Neural cell (in vitro differentiated cells): ENCODE data around the gene SPOCK1. TPM values are rescaled to one million over a fixed set of nuclear protein-coding genes. Genes with fewer than 3 reads are reported as not detected.

Source experiments
- H2AFZ ChIP-seq: fragments of 200-600, 300-800 bp; sonication (generic), shearing (Covaris generic); 2 replicates; pipeline ENCODE4 v1.6.0; 2014; ENCODE audit warnings: low read depth, mild to moderate bottlenecking, antibody characterized with exemption, low read length, moderate library complexity
- H3F3A ChIP-seq: fragments of 200-600 bp; shearing (Covaris generic); 2 replicates; pipeline ENCODE4 v1.6.1; 2016; ENCODE audit warnings: mild to moderate bottlenecking, moderate library complexity, mixed read lengths, antibody characterized with exemption, low read length; ENCODE audit not compliant: insufficient read depth, poor library complexity, severe bottlenecking
- H3K27ac ChIP-seq: fragments of 200-600, 300-800 bp; sonication (generic), shearing (Covaris generic); 2 replicates; pipeline ENCODE4 v1.5.1; 2014; ENCODE audit warnings: mild to moderate bottlenecking, low read length, moderate library complexity
- H3K27me3 ChIP-seq: fragments of 300-800, 200-600 bp; sonication (generic), shearing (Covaris generic); 2 replicates; pipeline ENCODE4 v1.6.0; 2014; ENCODE audit warnings: mild to moderate bottlenecking, low read depth, low read length, moderate library complexity; ENCODE audit not compliant: insufficient read depth
- H3K36me3 ChIP-seq: fragments of 300-800, 200-600 bp; sonication (generic), shearing (Covaris generic); 2 replicates; pipeline ENCODE4 v1.5.1; 2014; ENCODE audit warnings: mild to moderate bottlenecking, antibody characterized with exemption, low read length, moderate library complexity; ENCODE audit not compliant: insufficient read depth
- H3K4me2 ChIP-seq: fragments of 300-800, 200-600 bp; sonication (generic), shearing (Covaris generic); 2 replicates; pipeline ENCODE4 v1.6.0; 2014; ENCODE audit warnings: mild to moderate bottlenecking, low read length
- H3K4me3 ChIP-seq: fragments of 300-800, 200-600 bp; sonication (generic), shearing (Covaris generic); 2 replicates; pipeline ENCODE4 v1.5.1; 2014; ENCODE audit warnings: mild to moderate bottlenecking, low read length, moderate library complexity
- H3K79me2 ChIP-seq: fragments of 200-600 bp; shearing (Covaris generic); replicated peaks from 2 replicates; pipeline ENCODE4 v1.6.0; 2014; ENCODE audit warnings: mild to moderate bottlenecking, low read length, moderate library complexity; ENCODE audit not compliant: insufficient read depth
- H3K9ac ChIP-seq: fragments of 300-800, 200-600 bp; sonication (generic), shearing (Covaris generic); 2 replicates; pipeline ENCODE4 v1.6.1; 2016; ENCODE audit warnings: mild to moderate bottlenecking, low read length, mixed read lengths
- H3K9me2 ChIP-seq: fragments of 200-600 bp; shearing (Covaris generic); 2 replicates; pipeline ENCODE4 v1.6.1; 2016; ENCODE audit warnings: mild to moderate bottlenecking, low read length, mixed read lengths; ENCODE audit not compliant: insufficient read depth
- H3K9me3 ChIP-seq: fragments of 200-600, 300-800 bp; sonication (generic), shearing (Covaris generic); 2 replicates; pipeline ENCODE4 v1.6.1; 2016; ENCODE audit warnings: mild to moderate bottlenecking, mixed run types, low read length, moderate library complexity, mixed read lengths
- H4K20me1 ChIP-seq: fragments of 200-600 bp; shearing (Covaris generic); 2 replicates; pipeline ENCODE4 v1.6.1; 2016; ENCODE audit warnings: mild to moderate bottlenecking, mixed run types; ENCODE audit not compliant: insufficient read depth
- EP300 ChIP-seq: fragments of 450-650 bp; conservative IDR thresholded peaks from 2 replicates; pipeline ENCODE4 v1.6.1; 2014; ENCODE audit warnings: antibody characterized with exemption, mild to moderate bottlenecking, moderate library complexity; ENCODE audit not compliant: poor library complexity, severe bottlenecking
- EZH2 ChIP-seq: fragments of 200-600, 300-800 bp; shearing (Covaris generic), sonication (generic); IDR thresholded peaks from 2 replicates; pipeline ENCODE4 v1.6.1; 2014; ENCODE audit warnings: antibody characterized with exemption, low read length, borderline replicate concordance, mild to moderate bottlenecking; ENCODE audit not compliant: insufficient read depth, poor library complexity, severe bottlenecking
- MXI1 ChIP-seq: fragments of 450-650 bp; conservative IDR thresholded peaks from 2 replicates; pipeline ENCODE4 v1.6.1; 2014; ENCODE audit warnings: antibody characterized with exemption, mild to moderate bottlenecking; ENCODE audit not compliant: poor library complexity, severe bottlenecking
- POLR2AphosphoS5 ChIP-seq: IDR thresholded peaks from 2 replicates; pipeline ENCODE4 v1.6.1; 2012
- RAD21 ChIP-seq: fragments of 450-650 bp; conservative IDR thresholded peaks from 2 replicates; pipeline ENCODE4 v1.6.1; 2014; ENCODE audit warnings: antibody characterized with exemption, mild to moderate bottlenecking, moderate library complexity
- REST ChIP-seq: IDR thresholded peaks from 2 replicates; pipeline ENCODE4 v1.6.1; 2012; ENCODE audit warnings: borderline replicate concordance
- SMC3 ChIP-seq: fragments of 450-650 bp; conservative IDR thresholded peaks from 2 replicates; pipeline ENCODE4 v1.6.1; 2014; ENCODE audit warnings: antibody characterized with exemption, mild to moderate bottlenecking, moderate library complexity; ENCODE audit not compliant: poor library complexity
- TAF1 ChIP-seq: IDR thresholded peaks from 2 replicates; pipeline ENCODE4 v1.6.1; 2012; ENCODE audit warnings: low read depth
- polyA plus RNA-seq: library from polyadenylated mRNA; depleted of rRNA; stranded (reverse); fragments of >200 nt; gene quantifications from 2 replicates; pipeline ENCODE4 v1.2.3, GENCODE V29; 2014
- TF ChIP-seq, protein P1 (sequence below): fragments of 450-650 bp; IDR thresholded peaks from 2 replicates; pipeline ENCODE4 v1.5.1; 2014; ENCODE audit warnings: antibody characterized with exemption, mild to moderate bottlenecking, moderate library complexity; ENCODE audit not compliant: poor library complexity, severe bottlenecking

Gene SPOCK1
- polyA plus RNA-seq, 1 donor from 2014 or later, result 33.6 TPM

- no peaks in the 10 kb centered on the region for H3K9me3 ChIP-seq
- H3K79me2 ChIP-seq, result no peaks in the 10 kb centered on the region
- H3K9me2 ChIP-seq, result no peaks in the 10 kb centered on the region
- H3K9ac ChIP-seq, result no peak overlapping the region
- H3K36me3 ChIP-seq, result no peaks in the 10 kb centered on the region
- H3K4me2 ChIP-seq, result no peak overlapping the region
- TF ChIP-seq EZH2 (no peak), REST (no peak), RAD21 (no peak), TAF1 (no peak), EP300 (no peak), POLR2AphosphoS5 (no peak), SMC3 (no peak), MXI1 (no peak)
- TF ChIP-seq, protein P1, sequence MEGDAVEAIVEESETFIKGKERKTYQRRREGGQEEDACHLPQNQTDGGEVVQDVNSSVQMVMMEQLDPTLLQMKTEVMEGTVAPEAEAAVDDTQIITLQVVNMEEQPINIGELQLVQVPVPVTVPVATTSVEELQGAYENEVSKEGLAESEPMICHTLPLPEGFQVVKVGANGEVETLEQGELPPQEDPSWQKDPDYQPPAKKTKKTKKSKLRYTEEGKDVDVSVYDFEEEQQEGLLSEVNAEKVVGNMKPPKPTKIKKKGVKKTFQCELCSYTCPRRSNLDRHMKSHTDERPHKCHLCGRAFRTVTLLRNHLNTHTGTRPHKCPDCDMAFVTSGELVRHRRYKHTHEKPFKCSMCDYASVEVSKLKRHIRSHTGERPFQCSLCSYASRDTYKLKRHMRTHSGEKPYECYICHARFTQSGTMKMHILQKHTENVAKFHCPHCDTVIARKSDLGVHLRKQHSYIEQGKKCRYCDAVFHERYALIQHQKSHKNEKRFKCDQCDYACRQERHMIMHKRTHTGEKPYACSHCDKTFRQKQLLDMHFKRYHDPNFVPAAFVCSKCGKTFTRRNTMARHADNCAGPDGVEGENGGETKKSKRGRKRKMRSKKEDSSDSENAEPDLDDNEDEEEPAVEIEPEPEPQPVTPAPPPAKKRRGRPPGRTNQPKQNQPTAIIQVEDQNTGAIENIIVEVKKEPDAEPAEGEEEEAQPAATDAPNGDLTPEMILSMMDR, result no peak
- H4K20me1 ChIP-seq, result no peaks in the 10 kb centered on the region
- no peak overlapping the region for H3K27ac ChIP-seq
- H3F3A ChIP-seq, result no peaks in the 10 kb centered on the region
- H3K27me3 ChIP-seq, result no peaks in the 10 kb centered on the region
- no peak overlapping the region for H3K4me3 ChIP-seq
- no peak overlapping the region for H2AFZ ChIP-seq
These were observed 156.4 kb downstream of the SPOCK1 start for GRCh38 chr5:137342764-137343163.

DNA sequence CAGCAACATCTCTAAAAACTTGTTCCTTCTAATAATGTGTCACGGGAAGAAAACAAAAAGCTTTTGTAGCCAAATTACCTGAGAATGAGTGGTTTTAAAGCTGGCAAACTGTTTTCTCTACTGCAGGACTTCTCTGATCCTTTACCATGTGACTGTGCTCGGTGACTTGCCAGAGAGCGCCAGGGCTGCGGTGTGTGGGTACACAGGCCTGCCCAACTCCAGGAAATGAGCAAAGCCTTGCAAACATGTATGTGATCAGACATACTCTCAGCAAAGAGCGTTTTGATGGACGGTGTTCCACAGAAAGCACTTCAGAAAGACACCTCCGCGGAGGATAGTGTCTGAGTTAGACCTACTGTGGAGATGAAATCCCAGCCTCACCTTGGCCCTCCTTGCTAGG is 157.3 kb downstream of the SPOCK1 start:
- no peak for TF ChIP-seq EZH2
- no peak for TF ChIP-seq TAF1
- TF ChIP-seq, protein P1, result no peak
- TF ChIP-seq MXI1, result no peak
- no peak for TF ChIP-seq SMC3
- no peak for TF ChIP-seq REST
- no peak for TF ChIP-seq POLR2AphosphoS5
- no peak for TF ChIP-seq RAD21
- no peak for TF ChIP-seq EP300
- Histone ChIP-seq H3K36me3 (no peaks in the 10 kb centered on the region), H2AFZ (no peak overlapping the region), H4K20me1 (no peaks in the 10 kb centered on the region), H3K9me2 (no peaks in the 10 kb centered on the region), H3F3A (no peaks in the 10 kb centered on the region), H3K9ac (no peak overlapping the region), H3K4me2 (no peak overlapping the region), H3K79me2 (no peaks in the 10 kb centered on the region), H3K27me3 (no peaks in the 10 kb centered on the region), H3K9me3 (no peaks in the 10 kb centered on the region), H3K4me3 (no peak overlapping the region), H3K27ac (no peak overlapping the region)
